DOHH2 (cell line): Measurements from ENCODE around the gene GPR132.

Experiments used
- CTCF ChIP-seq: fragments of 200-600 bp; sonication (generic); IDR thresholded peaks from one replicate; pipeline ENCODE4 v1.5.1; 2014; ENCODE audit warnings: antibody characterized with exemption, mild to moderate bottlenecking, low read depth, low read length; ENCODE audit not compliant: poor library complexity, severe bottlenecking
- EZH2phosphoT487 ChIP-seq: fragments of 200-600 bp; sonication (generic); IDR thresholded peaks from 2 replicates; pipeline ENCODE4 v1.6.1; 2017; ENCODE audit warnings: borderline replicate concordance, mild to moderate bottlenecking, antibody characterized with exemption, low read length, moderate library complexity, mixed read lengths

GRCh38 chr14:105014032-105014431 lies 51.2 kb downstream of the GPR132 start:
- TF ChIP-seq CTCF = no peak
- no peak for TF ChIP-seq EZH2phosphoT487
